ENCODE results near the gene EIF4G3. TPM values are rescaled to one million over a fixed set of nuclear protein-coding genes. Genes with fewer than 3 reads are reported as not detected.
"Not testable (repeated sequence)": the region's sequence is repeated elsewhere in the genome, so short reads cannot be mapped to it uniquely, and the experiment has no call there.

EIF4G3 gene
- total RNA-seq, 4 donors from 2014 or later = 41.2 to 57.3 (median 50.0) TPM

- Histone ChIP-seq H3K4me3 (no peak overlapping the region), H3K4me1 (no peaks in the 10 kb centered on the region), H3K27ac (no peak overlapping the region), H3K36me3 (no peaks in the 10 kb centered on the region), H3K9me3 (no peaks in the 10 kb centered on the region), H3K27me3 (no peaks in the 10 kb centered on the region)
- DNase-seq (ENCODE audit: low spot score in 2 of 2) = no peak
- WGBS, 2 donors = 91 to 94% methylated on average over 2 of the region's 2 CpGs
- TF ChIP-seq POLR2A (IDR thresholded peaks at IDR 0.05) = no peak
- no peak for TF ChIP-seq EP300 (IDR thresholded peaks at IDR 0.05)
- no peak for TF ChIP-seq CTCF (IDR thresholded peaks at IDR 0.05)
Observed at GRCh38 chr1:20931930-20932436, 244.7 kb downstream of the EIF4G3 start.

- Histone ChIP-seq H3K36me3 (no peaks in the 10 kb centered on the region), H3K27ac (no peak overlapping the region), H3K27me3 (no peaks in the 10 kb centered on the region), H3K4me3 (no peak overlapping the region), H3K4me1 (no peaks in the 10 kb centered on the region), H3K9me3 (no peaks in the 10 kb centered on the region)
- no peak for DNase-seq (ENCODE audit: low spot score in 2 of 2)
- TF ChIP-seq CTCF (IDR thresholded peaks at IDR 0.05) (no peak), EP300 (IDR thresholded peaks at IDR 0.05) (no peak), POLR2A (IDR thresholded peaks at IDR 0.05) (no peak)
Observed at GRCh38 chr1:20930427-20930826, 246.3 kb downstream of the EIF4G3 start.

- H3K4me3 ChIP-seq = no peak overlapping the region
- no peaks in the 10 kb centered on the region for H3K27me3 ChIP-seq
- no peak for TF ChIP-seq EP300 (IDR thresholded peaks at IDR 0.05)
- TF ChIP-seq CTCF (IDR thresholded peaks at IDR 0.05) = no peak
- TF ChIP-seq POLR2A (IDR thresholded peaks at IDR 0.05) = no peak
- no peaks in the 10 kb centered on the region for H3K36me3 ChIP-seq
- H3K9me3 ChIP-seq = no peaks in the 10 kb centered on the region
- H3K4me1 ChIP-seq = no peaks in the 10 kb centered on the region
- no peak for DNase-seq (ENCODE audit: low spot score in 2 of 2)
- WGBS, 2 donors = 79 to 87% methylated on average over 4 of the region's 4 CpGs
- no peak overlapping the region for H3K27ac ChIP-seq
Observed at GRCh38 chr1:20928146-20928545, 248.6 kb downstream of the EIF4G3 start.

- Histone ChIP-seq H3K27me3 (no peaks in the 10 kb centered on the region), H3K27ac (no peak overlapping the region), H3K9me3 (no peaks in the 10 kb centered on the region), H3K36me3 (no peaks in the 10 kb centered on the region), H3K4me3 (no peak overlapping the region), H3K4me1 (no peaks in the 10 kb centered on the region)
- 59 to 65% methylated on average over 3 of the region's 3 CpGs for WGBS, 2 donors
- no peak for TF ChIP-seq CTCF (IDR thresholded peaks at IDR 0.05)
- TF ChIP-seq EP300 (IDR thresholded peaks at IDR 0.05) = no peak
- TF ChIP-seq POLR2A (IDR thresholded peaks at IDR 0.05) = no peak
- no peak for DNase-seq (ENCODE audit: low spot score in 2 of 2)
Observed at GRCh38 chr1:20921285-20921684, 255.4 kb downstream of the EIF4G3 start.

GRCh38 chr1:20913242-20913641 is 263.5 kb downstream of the EIF4G3 start:
- Histone ChIP-seq H3K27me3 (no peaks in the 10 kb centered on the region), H3K4me3 (no peak overlapping the region), H3K4me1 (no peaks in the 10 kb centered on the region), H3K9me3 (no peaks in the 10 kb centered on the region), H3K27ac (no peak overlapping the region), H3K36me3 (peaks cover 0 to 6% (median 0%) of the 10 kb centered on the region in 3 donors)
- TF ChIP-seq EP300 (IDR thresholded peaks at IDR 0.05) = no peak
- no peak for TF ChIP-seq CTCF (IDR thresholded peaks at IDR 0.05)
- no peak for TF ChIP-seq POLR2A (IDR thresholded peaks at IDR 0.05)
- DNase-seq (ENCODE audit: low spot score in 2 of 2) = no peak
- 98% methylated on average over 2 of the region's 2 CpGs for WGBS, 2 donors

GRCh38 chr1:20907526-20907925 is 269.2 kb downstream of the EIF4G3 start:
- H3K9me3 ChIP-seq, H3K27ac ChIP-seq: not testable (repeated sequence)
- WGBS, 2 donors = 67 to 100% methylated on average over 1 to 2 of the region's 2 CpGs

More at GRCh38 chr1:20907526-20907925, 269.2 kb downstream of the EIF4G3 start:
- not testable (repeated sequence) for H3K27me3 ChIP-seq; H3K4me3 ChIP-seq; H3K4me1 ChIP-seq; DNase-seq (ENCODE audit: low spot score in 2 of 2)
- peaks cover 0 to 24% (median 0%) of the 10 kb centered on the region in 3 donors for H3K36me3 ChIP-seq
